CD8-positive, alpha-beta memory T cell (primary cell): ENCODE measurements around the gene RTN4RL2. TPM values are rescaled to one million over a fixed set of nuclear protein-coding genes. Genes with fewer than 3 reads are reported as not detected.

Experiments used
- CTCF ChIA-PET: fragments of 350-600 bp; sonication (Branson Sonifier 250); formaldehyde crosslinking; loops from one replicate; lab custom pipeline; 2021; ENCODE audit warnings: antibody characterized with exemption; lab: Charles Lee
- POLR2A ChIA-PET: fragments of 350-600 bp; sonication (Branson Sonifier 250); formaldehyde crosslinking; loops from one replicate; lab custom pipeline; 2021; ENCODE audit warnings: antibody characterized with exemption; lab: Charles Lee
- DNase-seq, 5 donors: peaks; one replicate each; pipeline versions ENCODE4 v3.0.0 to v3.0.0-alpha.2; 2020 to 2022; ENCODE audit warnings: mixed read lengths in 1 of 5
- H3K27ac ChIP-seq: one replicate; pipeline ENCODE4 v1.7.0; 2013; ENCODE audit warnings: low read depth, mild to moderate bottlenecking, low read length, moderate library complexity
- H3K27me3 ChIP-seq: 2 replicates; pipeline ENCODE4 v1.7.0; 2013; ENCODE audit warnings: low read length, mild to moderate bottlenecking; ENCODE audit not compliant: insufficient read depth, poor library complexity, severe bottlenecking
- H3K36me3 ChIP-seq: 2 replicates; pipeline ENCODE4 v1.7.0; 2013; ENCODE audit warnings: mild to moderate bottlenecking, low read length, moderate library complexity; ENCODE audit not compliant: insufficient read depth
- H3K4me1 ChIP-seq: 2 replicates; pipeline ENCODE4 v1.7.0; 2013; ENCODE audit warnings: mild to moderate bottlenecking, low read length, moderate library complexity; ENCODE audit not compliant: insufficient read depth
- H3K4me3 ChIP-seq: 2 replicates; pipeline ENCODE4 v1.7.0; 2013; ENCODE audit warnings: mild to moderate bottlenecking, low read length
- H3K9me3 ChIP-seq: 2 replicates; pipeline ENCODE4 v1.7.0; 2013; ENCODE audit warnings: mild to moderate bottlenecking, low read length
- H3K27ac Mint-ChIP-seq, 8 donors: one replicate each; pipeline ENCODE4 v1.8.0; 2020 to 2021; ENCODE audit warnings: mixed read lengths in 8 of 8, mild to moderate bottlenecking in 6 of 8, inconsistent platforms in 3 of 8, moderate library complexity in 3 of 8
- H3K27me3 Mint-ChIP-seq, 2 donors: one replicate each; pipeline ENCODE4 v1.8.0; 2020 to 2021; ENCODE audit warnings: mixed read lengths in 2 of 2, mild to moderate bottlenecking in 1 of 2, moderate library complexity in 1 of 2
- H3K36me3 Mint-ChIP-seq, 3 donors: one replicate each; pipeline ENCODE4 v1.8.0; 2020 to 2021; ENCODE audit warnings: mixed read lengths in 3 of 3, inconsistent platforms in 1 of 3, mild to moderate bottlenecking in 1 of 3
- H3K4me1 Mint-ChIP-seq, 3 donors: one replicate each; pipeline ENCODE4 v1.8.0; 2020 to 2021; ENCODE audit warnings: mixed read lengths in 3 of 3, inconsistent platforms in 1 of 3, mild to moderate bottlenecking in 1 of 3
- H3K4me3 Mint-ChIP-seq, 7 donors: one replicate each; pipeline ENCODE4 v1.8.0; 2020 to 2021; ENCODE audit warnings: mixed read lengths in 7 of 7, mild to moderate bottlenecking in 6 of 7, moderate library complexity in 4 of 7, inconsistent platforms in 2 of 7
- H3K9me3 Mint-ChIP-seq, 5 donors: one replicate each; pipeline ENCODE4 v1.8.0; 2020 to 2022; ENCODE audit warnings: mixed read lengths in 5 of 5, mild to moderate bottlenecking in 3 of 5, moderate library complexity in 2 of 5, inconsistent platforms in 1 of 5
- polyA plus RNA-seq: library from polyadenylated mRNA; unstranded; fragments of 300-500 nt; fragmentation: Illumina TruSeq; gene quantifications from one replicate; pipeline ENCODE4 v1.2.3, GENCODE V29; 2021
- total RNA-seq, 2 experiments: library from RNA; stranded (reverse); gene quantifications; one replicate each; pipeline ENCODE4 v1.2.3, GENCODE V29; 2021

Gene RTN4RL2
- total and polyA plus RNA-seq, 3 experiments from 2014 or later: 0.24 to 0.28 (median 0.27) TPM

GRCh38 chr11:57491371-57492061 is 31.2 kb downstream of the RTN4RL2 start:
- Mint-ChIP-seq H3K27ac (no peak overlapping the region), H3K9me3 (no peaks in the 10 kb centered on the region), H3K27me3 (peaks cover 6% of the 10 kb centered on the region in 2 donors), H3K4me1 (no peaks in the 10 kb centered on the region), H3K36me3 (peaks cover 17 to 60% (median 33%) of the 10 kb centered on the region in 3 donors), H3K4me3 (no peak overlapping the region)
- H3K9me3 ChIP-seq: no peaks in the 10 kb centered on the region
- H3K27ac ChIP-seq: no peak overlapping the region
- peaks cover 4% of the 10 kb centered on the region for H3K36me3 ChIP-seq
- no peak overlapping the region for H3K4me3 ChIP-seq
- no peaks in the 10 kb centered on the region for H3K27me3 ChIP-seq
- no peaks in the 10 kb centered on the region for H3K4me1 ChIP-seq
- ChIA-PET CTCF (interaction anchor here (0.9 to 17.0 kb wide), 12 partner anchors 10 to 310 kb away, joined by 3 to 498 read pairs (median 5); partner anchors contain the start of genes SLC43A1, TIMM10 and UBE2L6), POLR2A (no interaction called here)
- peak; percentile 32 to 63 (median 40) for DNase-seq

DNA sequence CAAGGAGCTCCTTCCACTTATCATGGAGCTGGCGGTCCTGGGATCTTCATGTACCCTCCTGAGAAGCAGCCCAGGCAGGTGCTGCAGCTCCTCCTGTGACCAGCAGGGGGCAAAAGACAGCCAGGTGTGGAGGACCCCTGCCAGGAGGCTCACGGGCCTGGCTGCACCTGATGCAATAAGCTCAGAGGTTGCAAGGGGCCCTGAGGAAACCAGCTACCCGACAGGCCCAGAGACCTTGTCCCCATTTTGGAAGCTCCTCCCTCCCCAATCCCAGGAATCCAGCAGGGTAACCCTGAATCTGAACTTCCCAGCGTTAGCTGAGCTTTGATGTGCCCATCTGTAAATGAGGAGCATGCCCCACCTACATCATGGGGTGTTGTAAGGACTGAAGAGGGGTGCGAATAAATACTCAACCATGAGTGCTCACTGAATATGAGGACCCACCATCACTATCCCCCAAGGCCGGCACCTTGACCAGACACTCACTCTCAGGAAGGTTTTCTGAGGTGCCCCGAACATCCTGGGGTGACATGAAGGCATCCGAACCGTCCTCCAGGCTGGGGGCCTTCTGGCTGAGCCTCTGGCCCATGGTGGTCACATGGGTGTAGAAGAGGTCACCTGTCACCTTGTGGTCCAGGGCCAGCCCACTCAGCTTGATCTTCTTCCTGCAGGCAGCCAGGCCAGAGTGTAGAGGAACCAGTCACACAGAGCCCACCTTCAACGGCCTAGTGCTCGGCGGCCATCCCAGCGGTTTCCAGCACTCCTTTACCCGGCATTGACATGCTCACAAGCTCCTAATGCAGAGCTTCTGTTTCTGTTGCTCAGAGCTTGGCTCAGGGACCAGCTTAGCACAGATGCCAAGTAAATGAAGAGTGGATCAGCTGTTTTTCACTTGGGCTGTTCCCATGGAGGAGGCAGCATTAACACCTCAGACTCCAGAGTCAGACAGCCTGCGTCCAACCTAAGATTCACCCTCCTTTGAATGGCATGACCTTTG is 33.5 kb downstream of the RTN4RL2 start:
- POLR2A ChIA-PET: interaction anchor here (1.1 to 1.8 kb wide), 4 partner anchors 21 to 36 kb away, joined by 3 to 11 read pairs (median 4); no protein-coding TSS in a partner anchor
- no peak overlapping the region for H3K27ac Mint-ChIP-seq
- Histone ChIP-seq H3K27me3 (no peaks in the 10 kb centered on the region), H3K36me3 (peaks cover 4% of the 10 kb centered on the region), H3K4me3 (no peak overlapping the region), H3K4me1 (no peaks in the 10 kb centered on the region), H3K9me3 (no peaks in the 10 kb centered on the region), H3K27ac (no peak overlapping the region)
- H3K36me3 Mint-ChIP-seq: peaks cover 2 to 64% (median 19%) of the 10 kb centered on the region in 3 donors
- H3K27me3 Mint-ChIP-seq: no peaks in the 10 kb centered on the region
- no peaks in the 10 kb centered on the region for H3K9me3 Mint-ChIP-seq
- CTCF ChIA-PET: interaction anchor here (0.6 to 17.0 kb wide), 49 partner anchors 8 to 1020 kb away, joined by 3 to 498 read pairs (median 5); partner anchors contain the start of genes P2RX3, SLC43A1, TIMM10 and UBE2L6
- peak; percentile 61 to 83 (median 66) for DNase-seq
- H3K4me3 Mint-ChIP-seq: no peak overlapping the region
- no peaks in the 10 kb centered on the region for H3K4me1 Mint-ChIP-seq

GRCh38 chr11:57496109-57496820 is 35.9 kb downstream of the RTN4RL2 start:
- Histone ChIP-seq H3K36me3 (no peaks in the 10 kb centered on the region), H3K27me3 (no peaks in the 10 kb centered on the region), H3K4me3 (no peak overlapping the region), H3K4me1 (no peaks in the 10 kb centered on the region), H3K27ac (no peak overlapping the region), H3K9me3 (no peaks in the 10 kb centered on the region)
- Mint-ChIP-seq H3K4me3 (no peak overlapping the region), H3K27ac (peak overlapping the region in 1 of 8 donors; percentile 14), H3K27me3 (no peaks in the 10 kb centered on the region), H3K9me3 (no peaks in the 10 kb centered on the region), H3K36me3 (peaks cover 7 to 53% (median 14%) of the 10 kb centered on the region in 3 donors), H3K4me1 (no peaks in the 10 kb centered on the region)
- no peak for DNase-seq
- CTCF ChIA-PET: interaction anchor here (17.0 kb wide), 1 partner anchor 26 kb away, joined by 498 read pairs; the partner anchor contains the start of genes SLC43A1 and TIMM10
- POLR2A ChIA-PET: no interaction called here

DNA sequence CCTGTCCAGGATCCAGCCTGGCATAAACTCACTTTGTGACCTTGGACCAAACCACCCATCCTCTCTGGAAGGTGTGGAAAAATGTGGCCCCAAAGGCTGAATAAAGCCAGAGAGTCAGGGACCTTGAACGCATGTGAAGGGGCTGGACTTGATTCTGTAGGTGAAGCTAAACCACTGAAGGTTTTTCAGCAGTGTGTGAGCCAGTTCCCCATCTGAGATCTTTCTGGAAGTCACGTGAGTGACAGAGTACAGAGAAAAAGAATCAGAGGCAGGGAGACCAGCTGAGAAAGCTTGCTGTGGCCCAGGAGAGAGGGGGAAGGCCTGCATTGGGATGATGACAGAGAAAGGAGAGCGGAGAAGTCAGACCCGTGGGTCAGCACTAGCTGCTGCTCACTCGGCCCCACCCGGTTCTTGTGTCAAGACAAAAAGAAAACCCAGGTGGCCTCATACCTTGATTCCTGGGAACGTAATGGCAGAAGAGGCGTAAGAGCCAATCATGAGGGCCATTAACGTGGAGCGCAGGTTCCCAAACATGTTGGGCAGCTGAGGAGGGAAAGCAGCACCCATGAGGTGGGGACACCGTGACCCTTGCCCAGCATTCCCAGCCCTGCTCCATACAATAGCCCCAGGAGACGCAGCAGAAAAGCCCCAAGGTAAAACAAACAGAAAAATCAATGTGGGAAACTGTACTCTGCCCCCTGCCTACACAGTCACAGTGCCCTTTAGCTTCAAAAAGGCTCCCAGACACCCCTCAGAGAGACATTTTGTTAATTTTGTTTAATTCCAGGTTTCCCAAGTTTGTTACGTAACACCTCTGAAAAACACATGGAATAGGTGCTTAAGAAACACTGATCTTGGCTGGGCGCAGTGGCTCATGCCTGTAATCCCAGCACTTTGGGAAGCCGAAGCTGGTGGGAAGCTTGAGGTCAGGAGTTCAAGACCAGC is 37.2 kb downstream of the RTN4RL2 start:
- H3K27ac Mint-ChIP-seq: peak overlapping the region in 1 of 8 donors; percentile 86

GRCh38 chr11:57498540-57498939 is 38.2 kb downstream of the RTN4RL2 start:
- H3K4me3 Mint-ChIP-seq: no peak overlapping the region
- H3K36me3 Mint-ChIP-seq: peaks cover 7 to 67% (median 14%) of the 10 kb centered on the region in 3 donors
- Histone ChIP-seq H3K27ac (no peak overlapping the region), H3K36me3 (no peaks in the 10 kb centered on the region), H3K9me3 (no peaks in the 10 kb centered on the region), H3K4me1 (no peaks in the 10 kb centered on the region), H3K4me3 (no peak overlapping the region), H3K27me3 (no peaks in the 10 kb centered on the region)
- no peak for DNase-seq
- CTCF ChIA-PET: interaction anchor here (1.1 to 17.0 kb wide), 2 partner anchors 24 to 146 kb away, joined by 3 to 498 read pairs; partner anchors contain the start of genes SLC43A1 and TIMM10
- no peak overlapping the region for H3K27ac Mint-ChIP-seq
- H3K27me3 Mint-ChIP-seq: no peaks in the 10 kb centered on the region
- H3K9me3 Mint-ChIP-seq: no peaks in the 10 kb centered on the region
- POLR2A ChIA-PET: no interaction called here
- H3K4me1 Mint-ChIP-seq: no peaks in the 10 kb centered on the region

More for the DNA sequence above, 37.2 kb downstream of the RTN4RL2 start:
- H3K27me3 Mint-ChIP-seq: no peaks in the 10 kb centered on the region
- H3K4me3 Mint-ChIP-seq: no peak overlapping the region
- Histone ChIP-seq H3K4me1 (no peaks in the 10 kb centered on the region), H3K27ac (no peak overlapping the region), H3K36me3 (no peaks in the 10 kb centered on the region), H3K9me3 (no peaks in the 10 kb centered on the region), H3K4me3 (no peak overlapping the region), H3K27me3 (no peaks in the 10 kb centered on the region)
- ChIA-PET CTCF (interaction anchor here (0.9 to 17.0 kb wide), 3 partner anchors 25 to 147 kb away, joined by 3 to 498 read pairs (median 3); partner anchors contain the start of genes SLC43A1 and TIMM10), POLR2A (no interaction called here)
- no peaks in the 10 kb centered on the region for H3K4me1 Mint-ChIP-seq
- no peaks in the 10 kb centered on the region for H3K9me3 Mint-ChIP-seq
- H3K36me3 Mint-ChIP-seq: peaks cover 7 to 64% (median 14%) of the 10 kb centered on the region in 3 donors
- DNase-seq: no peak

DNA sequence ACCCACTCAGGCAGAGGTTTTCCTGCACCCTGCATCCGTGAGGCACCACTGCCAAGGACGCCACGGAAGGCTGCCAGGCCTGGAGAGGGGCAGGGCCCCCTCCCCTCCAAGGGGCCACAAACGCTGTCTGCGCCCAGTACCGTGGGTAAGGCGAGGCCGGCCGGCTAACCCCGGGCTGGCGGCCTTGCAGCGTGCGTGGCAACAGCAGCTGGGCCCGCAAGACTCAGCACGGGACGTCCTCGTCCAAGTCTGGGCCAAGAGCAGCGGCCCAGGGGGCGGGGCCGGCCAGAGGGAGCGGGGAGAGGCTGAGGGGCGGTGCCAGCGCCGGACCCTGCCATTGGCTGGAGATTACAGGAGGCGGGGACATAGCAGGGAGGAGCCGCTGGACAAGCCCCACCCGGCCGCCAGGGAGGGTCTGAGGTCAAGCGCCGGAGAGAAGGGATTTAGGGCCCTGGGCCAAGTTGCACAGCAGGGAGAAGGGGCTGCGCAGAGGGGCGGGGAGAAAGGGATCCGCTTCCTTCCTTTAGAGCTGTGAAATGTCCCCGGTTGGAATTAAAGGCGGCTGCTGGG is 39.2 kb downstream of the RTN4RL2 start:
- H3K4me1 ChIP-seq: no peaks in the 10 kb centered on the region
- no peaks in the 10 kb centered on the region for H3K27me3 Mint-ChIP-seq
- POLR2A ChIA-PET: no interaction called here
- H3K4me3 ChIP-seq: no peak overlapping the region
- no peak overlapping the region for H3K4me3 Mint-ChIP-seq
- peaks cover 0 to 1% (median 0%) of the 10 kb centered on the region in 3 donors for H3K4me1 Mint-ChIP-seq
- DNase-seq: no peak
- H3K36me3 ChIP-seq: no peaks in the 10 kb centered on the region
- H3K36me3 Mint-ChIP-seq: peaks cover 7 to 69% (median 11%) of the 10 kb centered on the region in 3 donors
- no peaks in the 10 kb centered on the region for H3K9me3 Mint-ChIP-seq
- H3K27ac Mint-ChIP-seq: peak overlapping the region in 2 of 8 donors; percentile 12 to 77
- no peaks in the 10 kb centered on the region for H3K27me3 ChIP-seq
- H3K27ac ChIP-seq: no peak overlapping the region
- CTCF ChIA-PET: interaction anchor here (17.0 kb wide), 1 partner anchor 23 kb away, joined by 498 read pairs; the partner anchor contains the start of genes SLC43A1 and TIMM10
- no peaks in the 10 kb centered on the region for H3K9me3 ChIP-seq
